ENCODE data around the gene SDF2L1.
"Not testable (repeated sequence)": the region's sequence is repeated elsewhere in the genome, so short reads cannot be mapped to it uniquely, and the experiment has no call there.

Gene SDF2L1

DNA sequence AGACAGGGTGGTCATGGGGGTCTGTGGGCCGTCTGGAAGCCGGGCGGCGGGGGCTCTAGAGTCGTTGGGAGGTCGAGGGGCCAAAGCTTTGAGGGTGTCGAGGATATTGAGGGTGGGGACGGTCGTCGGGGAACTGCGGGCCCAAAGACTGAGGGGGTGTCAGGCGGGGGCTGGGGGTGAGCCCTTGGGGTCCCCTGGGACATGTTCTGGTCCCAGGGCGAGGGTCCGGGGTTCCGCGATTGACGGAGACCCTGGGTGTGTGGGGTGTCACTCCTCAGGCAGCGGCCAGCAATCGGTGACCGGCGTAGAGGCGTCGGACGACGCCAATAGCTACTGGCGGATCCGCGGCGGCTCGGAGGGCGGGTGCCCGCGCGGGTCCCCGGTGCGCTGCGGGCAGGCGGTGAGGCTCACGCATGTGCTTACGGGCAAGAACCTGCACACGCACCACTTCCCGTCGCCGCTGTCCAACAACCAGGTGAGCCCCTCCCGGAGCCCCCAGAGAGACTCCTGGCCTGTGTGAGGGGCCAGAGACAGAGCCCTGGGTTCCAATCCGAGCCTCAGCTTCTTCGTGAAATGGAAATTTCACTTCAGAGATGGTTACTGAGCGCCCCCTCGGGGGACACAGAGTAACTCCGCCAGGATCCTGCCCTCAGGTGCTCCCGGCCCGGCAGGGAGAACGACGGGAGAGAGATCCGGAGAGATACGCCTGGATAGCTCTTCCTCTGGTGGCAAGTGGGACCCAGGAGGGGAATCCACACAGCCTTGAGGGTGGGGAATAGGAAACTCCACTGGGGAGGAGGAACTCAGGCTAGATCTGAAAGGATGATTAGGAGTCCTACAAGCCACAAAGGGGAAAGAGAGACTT, 714 bp downstream of the SDF2L1 start:
- Mint-ChIP-seq H3K4me3 (peak overlapping the region; percentile 73 to 93), H3K9me3 (no peaks in the 10 kb centered on the region), H3K27ac (peak overlapping the region; percentile 94 to 97), H3K4me1 (peaks cover 49% of the 10 kb centered on the region), H3K27me3 (peaks cover 11% of the 10 kb centered on the region)
- DNase-seq = peak; percentile 63 to 67
- ATAC-seq = peak; percentile 22

DNA sequence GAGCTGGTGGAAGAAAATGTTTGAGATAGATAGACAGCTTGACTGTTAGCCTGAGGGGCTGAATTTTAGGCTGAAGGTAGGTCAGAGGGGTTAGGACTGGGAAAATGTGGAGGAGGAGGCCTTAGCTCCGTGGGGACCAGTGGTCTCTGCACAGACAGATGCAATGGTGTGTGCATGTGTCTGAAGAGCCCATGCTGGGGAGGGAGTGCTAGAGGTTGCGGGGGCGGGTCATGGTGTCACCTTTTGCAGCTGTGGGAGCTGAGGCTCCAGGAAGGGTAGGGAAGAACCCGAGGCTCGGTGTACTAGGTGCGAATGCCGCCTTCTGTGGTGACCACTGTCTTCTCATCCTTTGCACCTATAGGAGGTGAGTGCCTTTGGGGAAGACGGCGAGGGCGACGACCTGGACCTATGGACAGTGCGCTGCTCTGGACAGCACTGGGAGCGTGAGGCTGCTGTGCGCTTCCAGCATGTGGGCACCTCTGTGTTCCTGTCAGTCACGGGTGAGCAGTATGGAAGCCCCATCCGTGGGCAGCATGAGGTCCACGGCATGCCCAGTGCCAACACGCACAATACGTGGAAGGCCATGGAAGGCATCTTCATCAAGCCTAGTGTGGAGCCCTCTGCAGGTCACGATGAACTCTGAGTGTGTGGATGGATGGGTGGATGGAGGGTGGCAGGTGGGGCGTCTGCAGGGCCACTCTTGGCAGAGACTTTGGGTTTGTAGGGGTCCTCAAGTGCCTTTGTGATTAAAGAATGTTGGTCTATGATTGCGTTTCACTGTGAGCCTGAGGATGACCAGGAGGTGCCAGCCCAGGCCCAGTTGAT, 1.6 kb downstream of the SDF2L1 start:
- Mint-ChIP-seq H3K27me3 (peaks cover 11% of the 10 kb centered on the region), H3K4me3 (peak overlapping the region; percentile 73 to 93), H3K4me1 (peaks cover 49% of the 10 kb centered on the region), H3K9me3 (no peaks in the 10 kb centered on the region), H3K27ac (no peak overlapping the region)
- no peak for DNase-seq
- ATAC-seq = no peak

DNA sequence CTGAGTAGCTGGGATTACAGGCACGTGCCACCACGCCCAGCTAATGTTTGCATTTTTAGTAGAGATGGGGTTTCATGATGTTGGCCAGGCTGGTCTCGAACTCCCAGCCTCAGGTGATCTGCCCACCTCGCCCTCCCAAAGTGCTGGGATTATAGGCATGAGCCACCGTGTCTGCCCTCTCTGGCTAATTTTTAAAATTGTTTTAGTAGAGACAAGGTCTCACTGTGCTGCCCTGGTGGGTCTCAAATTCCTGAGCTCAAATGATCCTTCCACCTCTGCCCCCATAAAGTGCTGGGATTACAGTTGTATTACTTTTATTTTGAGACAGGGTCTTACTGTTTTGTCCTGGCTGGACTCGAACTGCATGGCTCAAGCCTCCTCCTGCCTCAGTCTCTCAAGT, 3.4 kb downstream of the SDF2L1 start:
- not testable (repeated sequence) for ATAC-seq, H3K4me3 Mint-ChIP-seq, H3K27me3 Mint-ChIP-seq, DNase-seq, H3K27ac Mint-ChIP-seq, H3K9me3 Mint-ChIP-seq
- peaks cover 59% of the 10 kb centered on the region for H3K4me1 Mint-ChIP-seq

DNA sequence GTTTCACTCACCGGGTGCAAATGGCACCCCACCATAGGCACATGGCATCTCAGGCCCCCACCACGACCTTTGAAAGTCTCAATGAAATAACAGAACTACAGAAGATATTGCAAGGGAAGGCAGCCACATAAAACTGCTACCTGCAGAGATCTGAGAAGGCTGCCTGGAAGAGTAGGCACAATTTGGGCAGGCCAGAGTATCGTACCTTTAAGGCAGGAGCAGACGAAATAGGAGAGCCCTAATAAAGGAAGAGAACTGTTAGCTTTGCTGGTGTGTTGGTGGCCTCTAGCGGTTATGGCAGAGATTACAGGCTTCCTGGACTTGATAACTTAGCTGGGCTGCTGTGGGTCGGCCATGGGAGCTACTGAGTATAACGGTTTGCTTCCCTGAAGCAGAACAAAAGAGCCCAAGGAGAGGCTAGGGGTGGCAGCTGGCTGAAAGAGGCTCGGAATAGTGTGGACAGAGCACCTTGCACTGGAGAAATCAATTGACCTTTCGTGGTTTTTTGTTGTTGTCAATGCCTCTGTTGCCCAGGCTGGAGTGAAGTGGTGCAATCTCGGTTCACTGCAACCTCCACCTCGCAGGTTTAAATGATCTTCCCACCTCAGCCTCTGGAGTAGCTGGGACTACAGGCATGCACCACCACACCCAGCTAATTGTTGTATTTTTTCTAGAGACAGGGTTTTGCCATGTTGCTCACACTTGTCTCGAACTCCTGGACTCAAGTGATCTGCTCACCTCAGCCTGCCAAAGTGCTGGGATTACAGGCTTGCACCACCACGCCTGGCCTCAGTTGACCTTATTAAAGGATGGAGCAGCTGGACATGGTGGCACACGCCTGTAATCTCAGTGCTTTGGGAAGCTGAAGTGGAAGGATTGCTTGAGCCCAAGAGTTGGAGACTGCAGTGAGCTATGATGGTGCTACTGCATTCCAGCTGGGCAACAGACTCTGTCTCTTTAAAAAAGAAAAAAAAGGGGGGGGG, 4.8 kb downstream of the SDF2L1 start:
- ATAC-seq (peak; percentile 24), DNase-seq (peak; percentile 72 to 76)
- Mint-ChIP-seq H3K4me3 (no peak overlapping the region), H3K27me3 (no peaks in the 10 kb centered on the region), H3K9me3 (no peaks in the 10 kb centered on the region), H3K4me1 (peaks cover 58% of the 10 kb centered on the region), H3K27ac (peak overlapping the region; percentile 48 to 80)

DNA sequence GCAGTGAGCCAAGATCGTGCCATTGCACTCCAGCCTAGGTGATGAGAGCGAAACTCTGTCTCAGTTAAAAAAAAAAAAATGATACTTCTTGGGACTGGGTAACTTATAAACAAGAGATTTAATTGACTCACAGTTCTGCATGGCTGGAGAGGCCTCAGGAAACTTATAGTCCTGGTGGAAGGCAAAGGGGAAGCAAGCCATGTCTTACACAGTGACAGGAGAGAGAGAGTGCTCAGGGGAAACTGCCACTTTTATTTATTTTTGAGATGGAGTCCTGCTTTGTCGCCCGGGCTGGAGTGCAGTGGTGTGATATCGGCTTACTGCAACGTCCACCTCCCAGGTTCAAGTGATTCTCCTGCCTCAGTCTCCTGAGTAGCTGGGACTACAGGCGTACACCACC, 8.2 kb downstream of the SDF2L1 start:
- Mint-ChIP-seq H3K27me3 (no peaks in the 10 kb centered on the region), H3K27ac (no peak overlapping the region), H3K4me1 (peaks cover 46% of the 10 kb centered on the region), H3K9me3 (no peaks in the 10 kb centered on the region), H3K4me3 (peak overlapping the region; percentile 97)
- ATAC-seq = no peak
- DNase-seq = no peak

DNA sequence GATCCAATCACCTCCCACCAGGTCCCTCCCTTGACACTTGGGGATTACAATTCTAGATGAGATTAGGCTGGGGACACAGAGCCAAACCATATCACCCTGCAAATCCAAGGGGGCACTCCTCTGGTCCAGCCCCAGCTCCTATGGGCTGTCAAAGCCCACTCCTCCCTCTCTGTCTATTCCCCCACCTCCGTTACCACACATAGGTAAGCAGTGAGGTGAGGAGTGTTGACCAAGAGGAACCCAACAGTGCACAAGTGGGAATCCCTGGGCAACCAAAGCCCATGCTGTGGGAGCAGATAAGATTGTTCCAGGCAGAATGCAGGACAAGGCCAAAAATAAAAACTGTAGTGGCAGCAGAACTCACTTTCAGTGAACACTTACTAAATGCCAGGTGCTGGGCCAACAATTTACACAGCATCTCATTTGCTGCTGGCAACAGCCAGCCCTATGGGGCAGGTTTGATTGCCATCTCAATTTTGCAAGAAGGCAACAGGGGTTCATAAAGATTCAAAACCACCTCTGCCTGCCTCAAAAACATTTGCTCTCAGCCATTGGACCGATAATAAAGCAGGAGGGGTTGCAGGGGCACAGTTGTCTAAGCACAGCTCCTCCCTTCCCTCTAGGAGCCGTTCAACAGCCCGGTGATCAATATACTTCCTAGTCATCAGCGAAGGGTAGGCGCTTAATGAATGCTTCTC, 8.9 kb downstream of the SDF2L1 start:
- H3K27me3 Mint-ChIP-seq = no peaks in the 10 kb centered on the region
- H3K27ac Mint-ChIP-seq = peak overlapping the region; percentile 90 to 98
- H3K4me3 Mint-ChIP-seq = peak overlapping the region; percentile 97
- H3K9me3 Mint-ChIP-seq = no peaks in the 10 kb centered on the region
- DNase-seq (no peak), ATAC-seq (no peak)
- H3K4me1 Mint-ChIP-seq = peaks cover 46% of the 10 kb centered on the region

DNA sequence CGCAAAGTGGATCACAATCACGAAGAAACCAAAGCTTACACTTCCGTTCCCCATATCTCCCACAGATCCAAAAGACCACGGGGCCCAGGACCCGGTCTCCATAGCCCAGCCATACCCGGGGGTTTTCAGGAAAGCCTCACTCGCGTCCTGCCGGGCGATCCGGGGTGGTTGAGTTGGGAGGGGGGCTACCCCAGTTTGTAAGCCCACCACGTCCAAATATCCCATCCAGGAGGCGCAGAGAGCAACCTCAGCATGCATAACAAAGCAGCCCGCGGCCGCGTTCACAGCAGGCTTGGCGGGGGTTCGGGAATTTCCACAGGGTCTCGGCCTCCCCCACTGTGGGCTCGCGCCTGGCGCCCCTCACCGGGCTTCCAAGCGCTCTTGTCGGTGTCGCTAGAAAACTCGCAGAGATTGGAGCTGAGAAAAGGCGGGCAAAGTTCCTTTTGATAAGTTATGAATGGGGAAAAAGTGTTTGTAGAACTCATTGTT, 9.5 kb downstream of the SDF2L1 start:
- peak; percentile 48 for ATAC-seq
- no peaks in the 10 kb centered on the region for H3K9me3 Mint-ChIP-seq
- peak overlapping the region; percentile 97 for H3K4me3 Mint-ChIP-seq
- peak overlapping the region; percentile 90 to 98 for H3K27ac Mint-ChIP-seq
- peaks cover 46% of the 10 kb centered on the region for H3K4me1 Mint-ChIP-seq
- H3K27me3 Mint-ChIP-seq = no peaks in the 10 kb centered on the region
- no peak for DNase-seq

DNA sequence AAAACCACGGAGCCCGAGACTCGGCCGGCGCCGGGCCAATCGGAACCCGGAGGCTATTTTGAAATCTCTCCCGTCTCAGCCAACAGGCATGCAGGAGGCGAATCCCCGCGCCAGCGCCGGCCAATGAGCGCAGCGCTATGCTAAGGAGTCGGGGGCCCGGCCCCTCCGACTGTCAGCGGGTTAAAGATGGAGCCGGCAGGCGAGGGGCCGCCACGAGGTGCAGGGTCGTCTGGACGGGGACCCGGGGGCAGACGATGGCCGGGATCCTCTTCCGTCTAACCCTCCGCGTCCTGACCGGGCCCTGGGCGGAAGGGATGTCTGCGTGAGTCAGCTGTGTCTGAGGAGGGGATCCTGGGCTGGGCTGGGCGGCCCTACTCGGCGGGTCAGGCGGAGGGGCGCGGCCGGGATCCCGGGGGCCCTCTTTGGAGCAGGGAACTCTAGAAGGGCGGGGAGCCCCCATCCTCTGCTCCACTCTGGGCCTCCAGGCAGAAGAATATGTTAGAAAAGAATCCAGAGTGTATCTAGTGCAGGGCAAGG, 10.0 kb downstream of the SDF2L1 start:
- Mint-ChIP-seq H3K27ac (peak overlapping the region; percentile 90 to 98), H3K9me3 (no peaks in the 10 kb centered on the region), H3K4me3 (peak overlapping the region; percentile 97), H3K27me3 (no peaks in the 10 kb centered on the region), H3K4me1 (peaks cover 46% of the 10 kb centered on the region)
- ATAC-seq (peak; percentile 97), DNase-seq (peak; percentile 87 to 90)

DNA sequence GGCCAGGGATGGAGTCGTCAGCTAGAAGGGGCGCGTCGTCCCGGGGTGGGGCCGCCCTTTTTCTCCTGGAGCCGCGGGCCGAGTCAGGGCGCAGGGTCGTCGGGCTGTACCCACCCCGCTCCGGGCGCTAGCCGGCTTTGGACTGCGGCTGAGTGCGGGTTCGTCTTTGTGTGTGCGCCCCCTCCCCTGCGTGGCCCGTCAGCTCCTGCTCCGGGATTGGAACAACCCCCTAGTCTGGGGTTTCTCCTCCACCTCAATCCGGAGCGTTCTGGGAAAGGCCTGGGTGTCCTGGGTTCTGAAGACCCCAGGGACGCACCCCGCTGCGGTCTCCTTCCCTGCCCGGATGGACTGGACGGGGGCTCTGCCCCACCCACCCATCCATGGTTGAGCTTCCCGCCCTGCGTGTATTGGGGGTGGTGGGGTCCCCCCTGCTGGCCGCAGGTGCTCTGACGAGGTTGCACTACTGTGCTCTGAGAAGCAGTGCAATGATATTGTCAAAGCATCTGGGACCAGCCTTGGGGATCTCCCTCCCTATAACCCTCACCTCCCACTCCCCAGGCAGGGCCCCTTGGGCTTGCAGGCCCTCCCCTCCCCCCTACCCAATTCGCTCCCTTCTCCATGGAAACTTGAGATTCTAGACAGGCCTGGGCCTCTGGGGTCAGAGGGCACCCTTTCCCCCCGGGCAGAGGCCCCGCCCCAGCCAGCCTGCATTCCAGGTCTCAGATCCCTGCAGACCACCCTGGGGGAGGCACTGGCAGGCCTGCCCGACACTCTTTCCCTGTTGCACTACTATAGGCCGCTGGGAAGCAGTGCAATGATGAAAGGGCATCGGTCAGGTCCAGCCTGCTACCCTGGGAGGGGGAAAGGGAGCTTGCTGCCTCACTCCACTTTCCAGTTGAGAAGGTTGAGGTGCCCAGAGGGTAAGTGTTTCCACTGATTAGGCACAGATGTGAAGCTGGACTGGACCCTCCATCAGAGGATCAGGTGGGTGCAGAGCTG, 10.7 kb downstream of the SDF2L1 start:
- Mint-ChIP-seq H3K4me1 (peaks cover 50% of the 10 kb centered on the region), H3K4me3 (peak overlapping the region; percentile 97), H3K9me3 (no peaks in the 10 kb centered on the region), H3K27ac (peak overlapping the region; percentile 90 to 98), H3K27me3 (no peaks in the 10 kb centered on the region)
- ATAC-seq (no peak), DNase-seq (no peak)

DNA sequence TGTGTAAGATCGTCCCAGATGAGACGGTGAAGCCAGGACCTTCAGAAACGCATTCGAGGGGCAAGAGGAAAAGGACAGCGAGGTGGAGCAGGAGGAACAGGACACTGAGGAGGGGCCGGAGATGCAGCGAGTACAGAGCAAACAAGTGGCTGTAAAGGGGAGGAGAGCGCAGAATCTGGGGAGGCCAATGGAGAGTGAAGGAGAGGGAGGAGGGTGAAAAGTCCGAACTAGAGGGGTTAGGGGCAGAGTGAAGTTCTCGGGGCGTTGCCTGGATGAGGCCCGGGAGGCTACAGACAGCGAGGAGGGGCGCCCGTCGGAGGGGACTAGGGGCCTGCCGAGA, 14.9 kb downstream of the SDF2L1 start:
- Mint-ChIP-seq H3K9me3 (no peaks in the 10 kb centered on the region), H3K27me3 (no peaks in the 10 kb centered on the region), H3K27ac (no peak overlapping the region), H3K4me3 (peak overlapping the region; percentile 77 to 90), H3K4me1 (peaks cover 32% of the 10 kb centered on the region)
- peak; percentile 20 for ATAC-seq
- DNase-seq = no peak

DNA sequence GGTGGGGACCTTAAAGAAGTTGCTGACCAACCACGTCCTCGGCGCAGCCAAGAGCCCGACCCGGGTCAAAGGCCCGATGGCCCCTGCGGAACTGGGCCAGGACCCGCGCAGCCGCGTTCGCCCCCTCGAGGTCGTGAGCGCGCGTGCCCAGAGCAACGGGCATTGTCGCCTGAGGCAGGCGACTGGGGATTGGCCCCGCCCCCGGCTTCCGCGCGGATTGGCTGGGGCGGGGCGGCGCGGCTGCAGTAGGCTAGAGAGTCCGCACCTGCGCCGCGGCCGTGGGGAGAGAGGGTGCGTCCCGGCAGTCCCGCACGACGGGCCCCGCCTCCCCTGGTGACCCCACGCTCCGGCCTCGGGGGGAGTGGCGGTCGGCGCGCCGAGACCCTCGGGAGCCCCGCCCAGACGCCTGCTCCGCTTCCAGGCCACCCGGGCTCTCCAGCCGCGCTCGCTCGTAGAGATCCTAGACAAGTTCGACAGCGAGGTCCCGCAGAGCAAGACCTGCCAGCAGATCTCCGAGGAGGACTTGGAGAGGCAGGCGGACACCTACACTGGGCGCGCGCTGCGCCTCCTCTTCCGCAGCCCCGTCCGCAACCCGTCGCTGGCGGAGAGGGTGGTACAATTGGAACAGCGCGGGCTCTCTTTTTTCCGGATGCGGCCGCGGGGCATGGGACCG, 15.4 kb downstream of the SDF2L1 start:
- H3K4me1 Mint-ChIP-seq = peaks cover 32% of the 10 kb centered on the region
- H3K27me3 Mint-ChIP-seq = no peaks in the 10 kb centered on the region
- DNase-seq = peak; percentile 75 to 76
- H3K4me3 Mint-ChIP-seq = peak overlapping the region; percentile 77 to 90
- no peaks in the 10 kb centered on the region for H3K9me3 Mint-ChIP-seq
- peak overlapping the region; percentile 31 to 74 for H3K27ac Mint-ChIP-seq
- ATAC-seq = peak; percentile 93

DNA sequence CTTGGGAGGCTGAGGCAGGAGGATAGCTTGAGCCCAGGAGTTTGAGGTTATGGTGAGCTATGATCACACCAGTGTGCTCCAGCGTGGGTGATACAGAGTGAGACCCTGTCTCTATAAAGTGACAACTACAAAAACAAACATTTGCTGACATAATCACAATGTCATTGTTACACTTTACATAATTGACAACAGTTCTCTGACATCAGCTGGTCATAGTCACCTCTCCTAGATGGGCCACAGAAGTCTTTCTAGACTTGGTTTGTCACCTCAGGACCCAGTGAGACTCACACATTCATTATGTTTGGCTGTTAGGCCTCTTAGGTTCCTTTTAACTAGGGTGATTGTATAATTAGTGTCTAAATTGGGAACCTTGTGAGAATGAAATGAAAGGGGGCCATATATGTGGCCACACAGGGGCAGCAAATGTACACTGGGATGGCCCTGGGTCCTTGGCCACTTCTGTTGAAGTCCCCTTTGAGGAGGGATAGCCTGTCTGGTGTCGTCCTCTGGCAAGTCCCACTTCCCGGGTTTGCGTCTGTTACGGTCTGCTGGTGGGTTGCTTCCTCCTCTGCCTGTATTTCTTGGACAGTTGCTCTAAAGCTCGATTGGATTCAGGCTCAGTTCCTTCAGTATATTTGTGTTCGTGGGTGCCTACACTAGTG, 17.9 kb downstream of the SDF2L1 start:
- ATAC-seq (no peak), DNase-seq (no peak)
- Mint-ChIP-seq H3K27me3 (no peaks in the 10 kb centered on the region), H3K9me3 (no peaks in the 10 kb centered on the region), H3K4me3 (no peak overlapping the region), H3K4me1 (peaks cover 25% of the 10 kb centered on the region), H3K27ac (no peak overlapping the region)
